ENCODE measurements around the gene CCNC. TPM values are rescaled to one million over a fixed set of nuclear protein-coding genes. Genes with fewer than 3 reads are reported as not detected.

Gene CCNC
- total RNA-seq, 1 experiment from 2014 or later = 93.1 TPM

GRCh38 chr6:99617131-99617530 lies 48.7 kb upstream of the CCNC start:
- Mint-ChIP-seq H3K36me3 (peaks cover 3% of the 10 kb centered on the region; the same call in 1 of the 2 replicates), H3K27me3 (ENCODE audit: low read depth) (peaks cover 99% of the 10 kb centered on the region), H3K4me1 (peaks cover 14% of the 10 kb centered on the region), H3K4me3 (no peak overlapping the region), H3K9me3 (peaks cover 5% of the 10 kb centered on the region), H3K27ac (no peak overlapping the region)
- TF ChIP-seq ZNF121 (CRISPR knock-in tag; IDR thresholded peaks at IDR 0.05) (no peak), TEAD1 (CRISPR knock-in tag; IDR thresholded peaks at IDR 0.05) (no peak), RELA (CRISPR knock-in tag; IDR thresholded peaks at IDR 0.05; ENCODE audit: borderline replicate concordance) (no peak), ZNF232 (CRISPR knock-in tag; IDR thresholded peaks at IDR 0.05) (no peak), MAX (CRISPR knock-in tag; IDR thresholded peaks at IDR 0.05) (no peak), TEAD4 (CRISPR knock-in tag; IDR thresholded peaks at IDR 0.05) (no peak), PRDM15 (CRISPR knock-in tag; IDR thresholded peaks at IDR 0.05) (no peak), NR2C2 (CRISPR knock-in tag; IDR thresholded peaks at IDR 0.05) (no peak), ERG (CRISPR knock-in tag; IDR thresholded peaks at IDR 0.05) (no peak), ATF6 (CRISPR knock-in tag; IDR thresholded peaks at IDR 0.05) (no peak), FOXP4 (CRISPR knock-in tag; IDR thresholded peaks at IDR 0.05) (no peak), ZNF423 (CRISPR knock-in tag; IDR thresholded peaks at IDR 0.05) (no peak), ZNF138 (CRISPR knock-in tag; conservative IDR thresholded peaks at IDR 0.05) (no peak), ZNF219 (CRISPR knock-in tag; IDR thresholded peaks at IDR 0.05; ENCODE audit: borderline replicate concordance) (no peak), ZBTB43 (CRISPR knock-in tag; IDR thresholded peaks at IDR 0.05) (no peak), EMX1 (CRISPR knock-in tag; IDR thresholded peaks at IDR 0.05) (no peak), ZSCAN18 (CRISPR knock-in tag; IDR thresholded peaks at IDR 0.05) (no peak)
- TF ChIP-seq, protein P1, sequence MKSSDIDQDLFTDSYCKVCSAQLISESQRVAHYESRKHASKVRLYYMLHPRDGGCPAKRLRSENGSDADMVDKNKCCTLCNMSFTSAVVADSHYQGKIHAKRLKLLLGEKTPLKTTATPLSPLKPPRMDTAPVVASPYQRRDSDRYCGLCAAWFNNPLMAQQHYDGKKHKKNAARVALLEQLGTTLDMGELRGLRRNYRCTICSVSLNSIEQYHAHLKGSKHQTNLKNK (CRISPR knock-in tag; IDR thresholded peaks at IDR 0.05) = no peak
- TF ChIP-seq, protein P2, sequence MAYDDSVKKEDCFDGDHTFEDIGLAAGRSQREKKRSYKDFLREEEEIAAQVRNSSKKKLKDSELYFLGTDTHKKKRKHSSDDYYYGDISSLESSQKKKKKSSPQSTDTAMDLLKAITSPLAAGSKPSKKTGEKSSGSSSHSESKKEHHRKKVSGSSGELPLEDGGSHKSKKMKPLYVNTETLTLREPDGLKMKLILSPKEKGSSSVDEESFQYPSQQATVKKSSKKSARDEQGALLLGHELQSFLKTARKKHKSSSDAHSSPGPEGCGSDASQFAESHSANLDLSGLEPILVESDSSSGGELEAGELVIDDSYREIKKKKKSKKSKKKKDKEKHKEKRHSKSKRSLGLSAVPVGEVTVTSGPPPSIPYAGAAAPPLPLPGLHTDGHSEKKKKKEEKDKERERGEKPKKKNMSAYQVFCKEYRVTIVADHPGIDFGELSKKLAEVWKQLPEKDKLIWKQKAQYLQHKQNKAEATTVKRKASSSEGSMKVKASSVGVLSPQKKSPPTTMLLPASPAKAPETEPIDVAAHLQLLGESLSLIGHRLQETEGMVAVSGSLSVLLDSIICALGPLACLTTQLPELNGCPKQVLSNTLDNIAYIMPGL (CRISPR knock-in tag; IDR thresholded peaks at IDR 0.05) = no peak
- TF ChIP-seq, protein P3, sequence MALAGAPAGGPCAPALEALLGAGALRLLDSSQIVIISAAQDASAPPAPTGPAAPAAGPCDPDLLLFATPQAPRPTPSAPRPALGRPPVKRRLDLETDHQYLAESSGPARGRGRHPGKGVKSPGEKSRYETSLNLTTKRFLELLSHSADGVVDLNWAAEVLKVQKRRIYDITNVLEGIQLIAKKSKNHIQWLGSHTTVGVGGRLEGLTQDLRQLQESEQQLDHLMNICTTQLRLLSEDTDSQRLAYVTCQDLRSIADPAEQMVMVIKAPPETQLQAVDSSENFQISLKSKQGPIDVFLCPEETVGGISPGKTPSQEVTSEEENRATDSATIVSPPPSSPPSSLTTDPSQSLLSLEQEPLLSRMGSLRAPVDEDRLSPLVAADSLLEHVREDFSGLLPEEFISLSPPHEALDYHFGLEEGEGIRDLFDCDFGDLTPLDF (CRISPR knock-in tag; IDR thresholded peaks at IDR 0.05) = no peak
- DNase-seq (ENCODE audit: low spot score) (no peak), ATAC-seq (no peak)
- ChIA-PET POLR2A (no interaction called here), CTCF (interaction anchor here (1.3 kb wide), 1 partner anchor 12 kb away, joined by 4 read pairs; no protein-coding TSS in a partner anchor)
